Small intestine (tissue), 16 donors: ENCODE results near the gene ROPN1. TPM values are rescaled to one million over a fixed set of nuclear protein-coding genes. Genes with fewer than 3 reads are reported as not detected.
"Not testable (repeated sequence)": the region's sequence is repeated elsewhere in the genome, so short reads cannot be mapped to it uniquely, and the experiment has no call there.

ENCODE experiments used
- DNase-seq, 2 donors: peaks; one replicate each; pipeline versions ENCODE4 v3.0.0 to v3.0.0-alpha.2; 2013
- FAIRE-seq: peaks from 2 replicates; lab custom pipeline; 2012; peaks lifted over from hg19 to GRCh38; lab: Jason Lieb, UNC
- H3K27ac ChIP-seq, 3 donors: one replicate each; pipeline ENCODE4 v1.5.1; 2013; ENCODE audit warnings: low read length in 2 of 3, mild to moderate bottlenecking in 2 of 3, control low read depth in 1 of 3, inconsistent platforms in 1 of 3, low read depth in 1 of 3, moderate library complexity in 1 of 3
- H3K27me3 ChIP-seq, 3 donors: one replicate each; pipeline ENCODE4 v1.6.1; 2013; ENCODE audit warnings: low read length in 3 of 3, inconsistent platforms in 1 of 3; ENCODE audit not compliant: control insufficient read depth in 3 of 3, insufficient read depth in 3 of 3
- H3K36me3 ChIP-seq, 3 donors: one replicate each; pipeline ENCODE4 v1.6.1; 2013; ENCODE audit warnings: low read length in 3 of 3, inconsistent platforms in 1 of 3, low read depth in 1 of 3, mild to moderate bottlenecking in 1 of 3, moderate library complexity in 1 of 3; ENCODE audit not compliant: control insufficient read depth in 3 of 3, insufficient read depth in 2 of 3
- H3K4me1 ChIP-seq, 3 donors: one replicate each; pipeline ENCODE4 v1.6.1; 2013; ENCODE audit warnings: low read length in 2 of 3, inconsistent platforms in 1 of 3, low read depth in 1 of 3, mild to moderate bottlenecking in 1 of 3, moderate library complexity in 1 of 3; ENCODE audit not compliant: control insufficient read depth in 3 of 3, insufficient read depth in 2 of 3
- H3K4me3 ChIP-seq, 3 donors: one replicate each; pipeline ENCODE4 v1.5.1; 2013; ENCODE audit warnings: low read length in 3 of 3, control low read depth in 1 of 3, inconsistent platforms in 1 of 3, low read depth in 1 of 3, mild to moderate bottlenecking in 1 of 3, moderate library complexity in 1 of 3
- H3K9me3 ChIP-seq, 2 donors: one replicate each; pipeline ENCODE4 v1.6.1; 2013; ENCODE audit warnings: low read depth in 1 of 2, low read length in 1 of 2; ENCODE audit not compliant: control insufficient read depth in 2 of 2, insufficient read depth in 1 of 2
- WGBS, 3 donors: extraction: QIAGEN DNeasy Blood & Tissue Kit; methylation state at CpG; one replicate each; pipeline ENCODE4 v1.1.7; 2013; 5-methylcytosine and 5-hydroxymethylcytosine counted together
- long read RNA-seq, 10 donors: transcript quantifications; one replicate each; lab custom pipeline, GENCODE V29; 2026
- polyA plus RNA-seq, 4 donors: library from polyadenylated mRNA; stranded (reverse) in 3 of 4; unstranded in 1 of 4; fragments of 200-250 nt in 3 of 4; fragments of 120-200 nt in 1 of 4; gene quantifications; one replicate each; pipeline versions ENCODE4 v1.2.1 to v1.2.3, GENCODE V29; 2013
- donor health status: healthy with polysubstance abuse.
- donor health status: control.
- donor health status: control.
- donor health status: Bipolar disorder and iron deficiency.
- donor health status: healthy.

Gene ROPN1
- not detected for polyA plus RNA-seq
- long read RNA-seq, donor 1 = 0 reads
- long read RNA-seq, donor 2 = 0 reads
- long read RNA-seq, donor 3 = 0 reads
- long read RNA-seq, donor 4 = 0 reads
- long read RNA-seq, donor 5 = 0 reads
- long read RNA-seq, donor 6 = 0 reads
- long read RNA-seq, donor 7 = 0 reads
- long read RNA-seq, donor 8 = 0 reads
- long read RNA-seq, donor 9 = 0 reads
- long read RNA-seq, donor 10 = 0 reads

DNA sequence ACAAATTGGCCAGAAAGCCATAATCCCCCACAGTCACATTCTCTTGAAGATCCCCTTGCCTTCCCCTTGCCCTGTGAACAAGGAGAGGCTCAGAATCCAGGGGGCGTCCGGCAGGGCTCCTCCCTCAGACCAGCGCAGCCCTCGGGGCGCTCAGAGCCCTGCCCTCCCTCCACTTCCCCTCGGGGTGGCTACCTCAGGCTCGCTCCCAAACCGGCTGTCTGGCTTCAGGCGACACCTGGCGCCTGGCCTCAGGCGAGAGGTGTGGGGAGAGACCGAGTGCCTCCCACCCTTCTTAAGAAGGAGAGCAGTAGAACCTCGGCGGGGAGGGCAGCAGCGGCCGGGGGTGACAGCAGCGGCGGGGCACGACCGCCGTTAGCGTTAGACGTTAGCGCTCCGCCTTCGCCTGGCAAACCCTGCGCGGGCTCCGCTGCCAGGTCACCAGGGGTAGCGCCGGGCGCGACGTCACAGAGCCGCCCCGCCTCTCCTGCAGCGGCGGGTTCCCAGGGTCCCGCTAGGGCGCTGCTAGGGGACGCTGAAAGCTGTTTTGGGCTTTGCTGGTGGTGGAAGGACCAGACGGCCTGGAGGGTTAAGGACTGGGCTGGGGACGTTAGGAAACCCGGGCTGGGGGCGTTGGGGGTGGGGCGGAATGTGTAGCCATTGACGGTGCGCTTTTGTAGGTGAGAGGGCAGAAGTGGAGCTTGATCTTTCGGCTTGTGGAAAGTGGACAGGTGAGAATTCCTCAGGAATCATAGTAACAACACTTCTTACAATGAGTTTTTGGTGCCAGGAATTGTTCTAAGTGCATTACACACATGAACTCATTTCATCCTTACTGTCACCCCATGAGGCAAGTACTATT is at the start of gene ROPN1:
ROPN1 (minus strand) TSS at position 395 of the 859 bp plus-strand sequence. CDS start 11,643 bp downstream, outside the sequence.
- not testable (repeated sequence) for H3K27ac ChIP-seq, H3K9me3 ChIP-seq, FAIRE-seq, DNase-seq, H3K4me3 ChIP-seq, H3K36me3 ChIP-seq, H3K4me1 ChIP-seq
- H3K27me3 ChIP-seq = peaks cover 4 to 22% (median 8%) of the 10 kb centered on the region in 3 donors
- 0 to 7% (median 4%) methylated on average over 3 to 5 of the region's 49 CpGs for WGBS, 3 donors

DNA sequence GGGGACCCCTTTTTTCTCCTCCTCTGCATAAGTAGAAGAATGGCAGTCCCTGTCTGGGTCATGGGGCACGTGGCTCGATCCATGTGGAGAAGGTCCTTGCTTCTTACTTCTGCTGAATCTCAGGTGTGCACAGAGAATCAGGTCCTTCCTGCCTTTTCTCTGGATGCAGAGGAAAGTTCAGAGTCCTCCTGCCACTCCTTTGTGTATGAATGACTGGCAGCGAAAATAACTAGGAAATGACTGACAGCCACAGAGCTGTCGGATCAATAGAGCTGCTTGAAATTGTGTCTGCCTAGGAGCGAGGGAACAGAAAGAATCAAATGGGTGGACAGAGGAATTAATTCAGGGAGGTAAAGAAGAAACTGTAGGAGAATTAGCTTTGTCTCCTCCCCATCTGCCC is 49.6 kb upstream of the ROPN1 start:
- no peak overlapping the region for H3K27ac ChIP-seq
- DNase-seq (peak; percentile 47 to 79), FAIRE-seq (no peak)
- peaks cover 0 to 5% (median 0%) of the 10 kb centered on the region in 3 donors for H3K4me1 ChIP-seq
- H3K27me3 ChIP-seq = no peaks in the 10 kb centered on the region
- H3K4me3 ChIP-seq = no peak overlapping the region
- 9 to 63% (median 31%) methylated on average over 5 of the region's 5 CpGs for WGBS, 3 donors
- H3K36me3 ChIP-seq = no peaks in the 10 kb centered on the region
- no peaks in the 10 kb centered on the region for H3K9me3 ChIP-seq

DNA sequence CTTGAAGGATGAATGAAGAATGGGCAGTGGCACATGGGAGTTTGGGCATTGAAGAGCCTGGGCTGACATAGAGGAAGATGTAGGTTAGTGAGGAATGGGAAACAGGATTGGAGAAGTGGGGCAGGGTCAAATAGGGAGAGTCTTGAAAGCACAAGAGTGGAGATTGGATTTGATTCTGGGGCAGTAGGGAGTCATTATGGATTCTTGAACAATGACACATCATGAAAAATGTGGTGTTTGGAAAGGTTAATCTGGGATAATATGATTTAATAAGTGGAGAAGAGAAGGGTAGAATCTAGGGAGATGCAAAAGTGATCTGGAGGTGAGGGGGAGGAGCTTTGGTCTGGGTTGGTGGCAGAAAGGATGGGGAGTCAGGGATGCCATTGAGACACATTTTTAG is 45.4 kb upstream of the ROPN1 start:
- no peak overlapping the region for H3K27ac ChIP-seq
- no peaks in the 10 kb centered on the region for H3K9me3 ChIP-seq
- DNase-seq (no peak), FAIRE-seq (no peak)
- H3K4me1 ChIP-seq = peaks cover 0 to 10% (median 0%) of the 10 kb centered on the region in 3 donors
- H3K4me3 ChIP-seq = no peak overlapping the region
- H3K36me3 ChIP-seq = no peaks in the 10 kb centered on the region
- H3K27me3 ChIP-seq = peaks cover 4 to 27% (median 6%) of the 10 kb centered on the region in 3 donors

DNA sequence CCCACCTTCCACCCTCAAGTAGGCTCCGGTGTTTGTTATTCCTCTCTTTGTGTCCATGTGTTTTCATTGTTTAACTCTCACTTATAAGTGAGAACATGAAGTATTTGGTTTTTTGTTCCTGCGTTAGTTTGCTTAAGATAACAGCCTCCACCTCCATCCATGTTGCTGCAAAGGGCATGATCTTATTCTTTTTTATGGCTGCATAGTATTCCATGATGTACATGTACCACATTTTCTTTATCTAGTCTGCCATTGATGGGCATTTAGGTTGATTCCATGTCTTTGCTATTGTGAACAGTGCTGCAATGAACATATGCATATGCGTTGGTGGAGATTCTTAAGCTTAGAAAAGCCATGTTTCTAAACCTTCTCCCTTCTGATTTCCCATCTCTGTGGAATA is 44.3 kb upstream of the ROPN1 start:
- not testable (repeated sequence) for H3K36me3 ChIP-seq, H3K9me3 ChIP-seq, DNase-seq, FAIRE-seq, H3K27ac ChIP-seq, H3K4me3 ChIP-seq, H3K4me1 ChIP-seq
- peaks cover 4 to 35% (median 13%) of the 10 kb centered on the region in 3 donors for H3K27me3 ChIP-seq
- 92 to 97% (median 96%) methylated on average over 3 of the region's 3 CpGs for WGBS, 3 donors

DNA sequence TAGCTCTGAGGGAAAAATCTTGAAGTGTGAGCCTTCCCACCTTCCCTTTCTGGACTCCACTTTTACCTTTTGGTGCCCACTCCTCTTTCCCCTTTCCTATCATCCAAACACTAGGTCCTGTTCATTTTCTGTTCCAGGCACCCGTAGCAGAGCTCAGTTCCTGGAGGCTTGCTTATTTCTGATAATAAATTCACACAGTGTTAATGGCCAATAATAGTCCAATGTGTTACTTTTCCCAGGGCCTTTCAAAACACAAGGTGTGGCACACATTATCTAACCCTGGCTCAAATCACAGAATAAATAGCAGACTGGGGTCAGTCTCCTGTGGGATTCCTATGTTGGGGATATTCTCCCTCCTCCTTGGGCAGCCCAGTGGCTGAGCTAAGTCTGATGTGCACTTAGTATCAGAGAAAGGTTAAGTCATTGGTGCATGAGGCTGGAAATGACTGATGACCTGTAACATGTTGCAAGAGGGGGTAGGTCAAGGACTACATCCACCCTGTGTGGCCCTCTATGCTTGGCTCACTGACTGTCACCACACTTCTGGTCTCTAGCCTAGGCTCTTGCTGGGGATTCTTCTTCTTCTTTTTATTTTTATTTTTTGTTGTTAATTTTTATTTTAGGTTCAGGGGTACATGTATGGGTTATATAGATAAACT is 43.7 kb upstream of the ROPN1 start:
- no peak for DNase-seq

DNA sequence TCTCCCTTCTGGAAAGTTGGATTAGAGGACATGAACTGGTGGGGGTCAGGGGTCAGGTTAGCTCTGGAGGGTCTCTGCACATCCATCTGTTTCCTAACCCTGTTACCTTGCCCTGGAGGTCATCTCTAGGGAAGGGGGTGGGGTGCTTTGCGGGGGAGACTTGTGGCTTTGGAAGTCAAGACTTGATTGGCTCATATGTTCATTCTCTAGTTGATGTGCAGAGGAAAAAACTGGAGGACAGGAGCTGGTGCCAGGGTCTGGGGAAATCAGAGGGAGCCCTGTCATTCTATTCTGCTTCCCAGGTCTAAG is 42.9 kb upstream of the ROPN1 start:
- FAIRE-seq = no peak
- Histone ChIP-seq H3K4me3 (peak overlapping the region in 1 of 3 donors; percentile 24), H3K4me1 (peaks cover 0 to 7% (median 0%) of the 10 kb centered on the region in 3 donors), H3K27ac (no peak overlapping the region), H3K36me3 (no peaks in the 10 kb centered on the region), H3K27me3 (peaks cover 4 to 41% (median 13%) of the 10 kb centered on the region in 3 donors), H3K9me3 (no peaks in the 10 kb centered on the region)
- WGBS, 3 donors = 33 to 55% (median 44%) methylated on average over 1 of the region's 1 CpG
- peak in 1 of 2 donors; percentile 7 for DNase-seq

More for the DNA sequence above, 43.7 kb upstream of the ROPN1 start:
- FAIRE-seq = no peak
- 21 to 72% (median 26%) methylated on average over 1 of the region's 1 CpG for WGBS, 3 donors
- no peak overlapping the region for H3K27ac ChIP-seq
- peaks cover 4 to 36% (median 13%) of the 10 kb centered on the region in 3 donors for H3K27me3 ChIP-seq
- H3K9me3 ChIP-seq = no peaks in the 10 kb centered on the region
- no peaks in the 10 kb centered on the region for H3K36me3 ChIP-seq
- H3K4me1 ChIP-seq = peaks cover 0 to 7% (median 0%) of the 10 kb centered on the region in 3 donors
- H3K4me3 ChIP-seq = no peak overlapping the region

DNA sequence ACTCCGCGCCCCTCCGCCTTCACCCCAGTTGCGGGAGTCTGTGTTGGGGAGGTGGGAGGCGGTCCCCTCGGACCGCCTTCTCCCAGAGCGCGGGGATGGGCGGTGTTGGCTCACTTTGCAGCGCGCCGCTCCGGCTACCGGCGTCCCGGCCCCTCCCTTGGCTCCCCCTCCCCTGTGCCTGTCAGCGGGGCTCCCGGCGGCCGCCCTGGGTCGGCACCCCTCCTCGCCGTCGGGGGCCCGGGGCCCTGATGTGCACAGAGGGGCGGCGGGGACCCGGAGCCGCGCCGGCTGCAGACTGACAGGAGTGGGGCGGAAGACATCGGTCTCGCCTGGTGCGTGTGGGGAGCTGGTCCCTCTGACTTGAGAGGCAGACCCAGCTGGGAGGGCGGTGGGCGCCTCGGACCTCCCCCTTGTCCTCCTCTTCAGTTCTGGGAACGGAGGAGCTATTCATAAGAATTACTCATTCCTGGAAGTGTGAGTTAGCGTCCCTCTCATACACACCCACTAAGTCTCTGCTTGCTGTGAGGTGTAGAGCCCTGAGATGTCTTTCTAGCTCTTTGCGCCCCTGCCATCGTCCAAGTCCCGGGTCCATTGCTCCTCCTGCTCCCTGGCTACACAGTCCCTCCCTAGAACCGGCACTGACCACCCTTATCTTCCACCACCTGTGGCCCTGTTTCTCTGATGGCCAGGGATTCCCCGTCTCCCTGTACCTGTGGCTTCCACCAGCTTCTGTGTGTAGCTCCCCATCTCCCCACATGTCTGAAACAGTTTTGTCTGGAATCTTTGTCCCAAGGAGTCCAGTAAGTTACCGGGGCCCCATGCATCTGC is 42.3 kb upstream of the ROPN1 start:
- Histone ChIP-seq H3K27me3 (peaks cover 4 to 41% (median 13%) of the 10 kb centered on the region in 3 donors), H3K4me1 (peaks cover 0 to 7% (median 0%) of the 10 kb centered on the region in 3 donors), H3K4me3 (peak overlapping the region; percentile 56 to 68 (median 65)), H3K36me3 (no peaks in the 10 kb centered on the region), H3K27ac (peak overlapping the region in 1 of 3 donors; percentile 5), H3K9me3 (no peaks in the 10 kb centered on the region)
- DNase-seq (peak in 1 of 2 donors; percentile 28), FAIRE-seq (no peak)
- WGBS, 3 donors = 2 to 4% (median 4%) methylated on average over 40 to 47 of the region's 47 CpGs
